ENCODE data around the gene OGDH. TPM values are rescaled to one million over a fixed set of nuclear protein-coding genes. Genes with fewer than 3 reads are reported as not detected.
"Not testable (repeated sequence)": the region's sequence is repeated elsewhere in the genome, so short reads cannot be mapped to it uniquely, and the experiment has no call there.

The OGDH gene
- total RNA-seq, 1 donor from 2014 or later, result 91.3 TPM

GRCh38 chr7:44693641-44694313, 87.3 kb downstream of the OGDH start:
- ATAC-seq (no peak), DNase-seq (ENCODE audit: low spot score) (no peak)
- intact Hi-C loops (cut with DNase I), result no loop called here

GRCh38 chr7:44694326-44694725, 87.9 kb downstream of the OGDH start:
- no peak for ATAC-seq
- DNase-seq (ENCODE audit: low spot score), result no peak
- intact Hi-C loops (cut with DNase I), result no loop called here

- DNase-seq (ENCODE audit: low spot score) (no peak), ATAC-seq (no peak)
- intact Hi-C loops (cut with DNase I), result no loop called here
Measured at GRCh38 chr7:44694766-44695165, 88.3 kb downstream of the OGDH start.

GRCh38 chr7:44695756-44696155, 89.3 kb downstream of the OGDH start:
- DNase-seq (ENCODE audit: low spot score) (no peak), ATAC-seq (no peak)
- intact Hi-C loops (cut with DNase I), result no loop called here

- DNase-seq (ENCODE audit: low spot score), result no peak
- intact Hi-C loops (cut with DNase I), result no loop called here
- ATAC-seq, result no peak
Measured at GRCh38 chr7:44696728-44697127, 90.3 kb downstream of the OGDH start.

GRCh38 chr7:44697136-44698045, 91.0 kb downstream of the OGDH start:
- intact Hi-C loops (cut with DNase I), result no loop called here
- DNase-seq (ENCODE audit: low spot score) (no peak), ATAC-seq (no peak)

- DNase-seq (ENCODE audit: low spot score) (no peak), ATAC-seq (no peak)
- intact Hi-C loops (cut with DNase I), result no loop called here
Measured at GRCh38 chr7:44698046-44698580, 91.7 kb downstream of the OGDH start.

- intact Hi-C loops (cut with DNase I); ATAC-seq; DNase-seq (ENCODE audit: low spot score): not testable (repeated sequence)
Measured at GRCh38 chr7:44699598-44699997, 93.2 kb downstream of the OGDH start.

- DNase-seq (ENCODE audit: low spot score), result no peak
- ATAC-seq, result no peak
Measured at GRCh38 chr7:44700322-44700721, 93.9 kb downstream of the OGDH start.

GRCh38 chr7:44703391-44703790, 97.0 kb downstream of the OGDH start:
- DNase-seq (ENCODE audit: low spot score); intact Hi-C loops (cut with DNase I); ATAC-seq: not testable (repeated sequence)

More at GRCh38 chr7:44700322-44700721, 93.9 kb downstream of the OGDH start:
- intact Hi-C loops (cut with DNase I), result no loop called here

GRCh38 chr7:44703921-44704320, 97.5 kb downstream of the OGDH start:
- ATAC-seq, result no peak
- DNase-seq (ENCODE audit: low spot score), result no peak
- intact Hi-C loops (cut with DNase I), result no loop called here

- DNase-seq (ENCODE audit: low spot score), result no peak
- no peak for ATAC-seq
- intact Hi-C loops (cut with DNase I), result no loop called here
Measured at GRCh38 chr7:44705434-44705833, 99.0 kb downstream of the OGDH start.

GRCh38 chr7:44706788-44707557, 100.5 kb downstream of the OGDH start:
- ATAC-seq (no peak), DNase-seq (ENCODE audit: low spot score) (no peak)
- intact Hi-C loops (cut with DNase I), result no loop called here

- intact Hi-C loops (cut with DNase I), result no loop called here
- ATAC-seq (no peak), DNase-seq (ENCODE audit: low spot score) (no peak)
Measured at GRCh38 chr7:44707558-44708230, 101.3 kb downstream of the OGDH start.

GRCh38 chr7:44709011-44709915, 102.8 kb downstream of the OGDH start:
- no peak for DNase-seq (ENCODE audit: low spot score)
- intact Hi-C loops (cut with DNase I), result no loop called here
- ATAC-seq, result no peak

- ATAC-seq, result no peak
- intact Hi-C loops (cut with DNase I), result no loop called here
- no peak for DNase-seq (ENCODE audit: low spot score)
Measured at GRCh38 chr7:44709945-44710596, 103.6 kb downstream of the OGDH start.

GRCh38 chr7:44711528-44711927, 105.1 kb downstream of the OGDH start:
- DNase-seq (ENCODE audit: low spot score) (no peak), ATAC-seq (no peak)
- intact Hi-C loops (cut with DNase I), result no loop called here

Data from sciatic nerve (tissue), 2 donors.